D341Med (cell line): ENCODE measurements around the gene NPW.

ENCODE experiments used
- DNase-seq: peaks from one replicate; pipeline ENCODE4 v3.0.0; 2012; ENCODE audit warnings: low spot score

Gene NPW

GRCh38 chr16:2036200-2036966 lies 16.8 kb downstream of the NPW start:
- DNase-seq = no peak

- no peak for DNase-seq
Measured at GRCh38 chr16:2037115-2037514, 17.5 kb downstream of the NPW start.

DNA sequence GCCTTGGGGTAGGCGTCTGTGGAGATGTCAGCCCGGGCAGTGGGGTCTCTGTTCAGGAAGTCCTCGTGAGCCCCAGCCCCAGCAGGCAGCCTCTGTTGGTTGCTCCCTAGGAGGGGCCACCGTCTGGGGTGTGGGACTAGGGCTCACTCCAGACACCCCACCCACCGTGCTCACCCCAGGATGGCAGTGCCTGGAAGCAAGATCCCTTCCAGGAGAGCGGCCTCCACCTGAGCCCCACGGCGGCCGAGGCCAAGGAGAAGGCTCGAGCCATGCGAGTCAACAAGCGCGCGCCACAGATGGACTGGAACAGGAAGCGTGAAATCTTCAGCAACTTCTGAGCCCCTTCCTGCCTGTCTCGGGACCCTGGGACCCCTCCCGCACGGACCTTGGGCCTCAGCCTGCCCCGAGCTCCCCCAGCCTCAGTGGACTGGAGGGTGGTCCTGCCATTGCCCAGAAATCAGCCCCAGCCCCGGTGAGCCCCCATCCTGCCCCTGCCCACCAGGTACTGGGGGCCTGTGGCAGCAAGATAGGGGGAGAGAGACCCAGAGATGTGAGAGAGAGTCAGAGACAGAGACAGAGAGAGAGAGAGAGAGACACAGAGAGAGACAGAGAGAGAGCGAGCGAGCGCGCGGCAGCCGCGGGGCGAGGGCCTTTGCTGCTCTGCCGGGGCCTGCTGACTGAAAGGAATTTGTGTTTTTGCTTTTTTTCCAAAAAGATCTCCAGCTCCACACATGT lies 18.2 kb downstream of the NPW start:
- no peak for DNase-seq

GRCh38 chr16:2038382-2039231 lies 19.0 kb downstream of the NPW start:
- DNase-seq = no peak

GRCh38 chr16:2039274-2040031 lies 19.9 kb downstream of the NPW start:
- no peak for DNase-seq

GRCh38 chr16:2040041-2040786 lies 20.6 kb downstream of the NPW start:
- DNase-seq = no peak

DNA sequence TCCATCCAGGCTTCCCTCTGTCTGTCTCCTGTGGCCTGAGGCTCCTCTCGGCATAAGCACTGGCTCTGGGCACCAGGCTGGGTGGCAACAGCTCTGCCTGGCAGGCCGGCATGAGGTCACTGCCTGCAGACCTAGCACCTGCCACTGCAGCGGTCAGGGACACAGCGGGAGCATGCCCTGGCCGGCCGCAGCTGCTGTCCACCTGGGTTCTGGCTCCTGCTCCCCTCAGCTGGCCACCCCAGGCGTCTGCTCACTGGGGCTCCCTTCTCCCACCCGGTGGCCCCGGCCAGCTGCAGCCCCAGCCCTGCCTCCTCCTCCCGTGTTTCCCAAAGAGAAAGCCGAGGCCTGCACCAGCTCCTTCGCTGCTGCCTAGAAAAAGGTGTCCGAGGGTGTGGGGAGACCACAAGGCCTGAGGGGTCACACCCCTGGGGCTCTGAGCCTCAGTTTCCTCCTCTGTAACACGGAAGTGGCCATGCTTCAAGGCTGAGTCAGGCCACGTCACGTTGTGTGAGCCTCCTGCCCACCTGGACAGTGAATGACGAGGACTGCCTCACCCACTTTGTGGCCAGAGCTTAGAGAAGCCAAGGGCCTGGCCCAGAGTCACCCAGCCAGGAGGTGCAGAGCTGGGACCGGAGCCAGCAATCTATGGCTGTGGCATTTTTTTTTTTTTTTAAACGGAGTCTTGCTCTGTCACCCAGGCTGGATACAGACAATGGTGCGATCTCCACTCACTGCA lies 21.4 kb downstream of the NPW start:
- no peak for DNase-seq

- no peak for DNase-seq
Measured at GRCh38 chr16:2042171-2042985, 22.8 kb downstream of the NPW start.

DNA sequence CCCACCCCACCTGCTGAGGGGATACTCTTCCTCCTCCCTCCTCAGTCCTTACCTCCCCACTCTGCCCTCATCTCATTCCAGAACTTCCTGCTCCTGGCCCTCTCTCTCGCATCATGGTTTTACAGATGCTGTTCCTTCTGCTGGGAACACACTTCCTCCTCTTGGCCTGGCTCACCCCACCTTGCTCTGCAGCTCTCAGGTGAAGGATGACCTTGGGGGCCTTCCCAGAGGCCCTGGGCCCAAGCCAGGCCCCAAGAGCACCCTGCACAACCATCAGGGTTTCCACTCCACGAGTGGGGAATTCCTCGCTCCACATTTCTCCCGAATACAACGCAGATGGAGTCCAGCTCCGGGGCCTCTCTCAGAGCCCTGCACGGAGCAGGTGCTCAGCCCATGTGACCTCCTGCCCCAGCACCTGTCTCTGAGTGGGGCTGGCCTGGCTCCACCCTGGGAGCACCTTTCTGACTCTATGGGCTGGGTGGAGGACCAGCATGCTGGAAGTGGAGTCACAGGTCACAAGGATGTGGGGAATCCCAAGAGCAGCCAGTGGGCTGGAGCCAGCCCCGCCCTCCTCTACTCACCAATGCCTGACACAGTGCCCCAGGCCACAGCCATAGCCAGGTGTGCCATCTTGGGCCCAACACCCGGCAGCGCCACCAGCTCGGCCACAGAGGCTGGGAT lies 23.5 kb downstream of the NPW start:
- DNase-seq = no peak

DNA sequence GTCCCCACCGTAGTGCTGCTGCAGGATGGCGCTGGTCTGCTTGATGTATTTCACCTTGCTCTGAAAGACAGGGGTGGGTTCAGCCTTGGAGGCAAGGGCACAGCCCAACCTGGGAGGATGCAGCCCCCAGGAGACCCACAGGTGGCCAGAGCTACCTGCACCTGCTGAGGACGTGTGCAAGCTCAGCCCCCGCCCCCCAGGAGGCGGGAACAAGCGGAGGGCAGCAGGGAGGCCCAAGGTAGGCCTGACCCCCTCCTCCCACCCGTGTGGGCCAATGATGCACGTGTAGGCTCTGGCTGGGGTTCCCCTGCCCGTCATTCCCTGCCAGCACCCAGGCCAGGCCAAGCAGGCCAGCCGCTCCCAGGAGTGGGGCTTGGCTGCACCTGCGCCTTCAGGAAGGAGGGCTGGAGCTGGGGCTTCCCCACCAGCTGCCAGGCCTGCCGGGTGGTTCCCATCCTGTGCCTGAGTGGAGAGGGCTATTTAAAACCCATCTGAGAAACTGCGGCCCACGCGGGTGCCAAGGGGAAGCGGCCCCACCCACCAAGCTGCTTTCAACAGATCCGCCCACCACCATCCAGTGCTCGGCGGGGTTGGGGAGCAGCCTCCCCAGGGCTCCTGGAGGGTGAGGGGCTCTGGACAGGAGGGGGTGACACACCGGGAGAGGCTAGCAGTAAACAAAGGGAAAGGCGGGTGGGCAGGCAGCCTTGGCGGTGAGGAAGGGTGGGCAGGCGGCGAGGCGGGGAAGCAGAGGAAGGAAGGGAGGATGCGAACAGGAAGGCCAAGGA lies 24.3 kb downstream of the NPW start:
- no peak for DNase-seq

GRCh38 chr16:2044541-2044940 lies 25.0 kb downstream of the NPW start:
- DNase-seq = no peak

DNA sequence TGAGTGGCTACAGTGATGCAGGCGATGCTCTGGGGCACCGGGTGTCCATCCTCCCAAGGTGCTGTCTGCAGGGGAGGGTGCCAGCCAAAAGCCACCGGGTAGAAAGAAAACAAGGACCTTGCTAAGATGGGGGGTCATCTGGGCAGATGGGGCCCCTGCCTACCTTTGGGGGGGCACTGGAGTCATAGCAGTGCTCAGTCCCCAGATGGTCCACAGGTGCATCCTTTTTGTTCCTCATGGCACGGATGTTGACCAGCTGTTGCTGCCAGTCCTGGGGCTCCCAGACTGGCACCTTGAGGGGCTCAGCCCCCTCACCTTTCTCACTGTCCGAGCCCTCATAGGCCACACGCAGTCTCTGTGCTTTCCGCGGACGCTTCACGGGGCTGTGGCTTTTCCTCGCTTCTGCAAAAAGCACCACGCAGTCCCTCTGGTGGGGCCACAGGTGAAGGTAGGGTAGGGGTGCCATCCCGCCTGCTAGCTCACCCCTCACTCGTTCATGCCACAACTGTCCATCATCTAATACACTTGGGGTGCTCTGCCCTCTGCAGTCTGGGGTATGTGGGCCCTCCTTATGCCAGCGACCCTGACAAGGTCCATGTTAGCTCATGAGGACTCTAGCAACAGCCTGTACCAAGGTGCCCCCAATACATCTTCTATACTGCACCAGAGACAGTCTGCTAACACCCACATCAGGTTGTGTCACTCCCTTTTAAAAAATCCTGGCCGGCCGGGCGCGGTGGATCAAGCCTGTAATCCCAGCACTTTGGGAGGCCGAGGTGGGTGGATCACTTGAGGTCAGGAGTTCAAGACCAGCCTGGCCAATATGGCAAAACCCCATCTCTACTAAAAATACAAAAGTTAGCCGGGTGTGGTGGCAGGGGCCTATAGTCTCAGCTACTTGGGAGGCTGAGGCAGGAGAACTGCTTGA lies 26.6 kb downstream of the NPW start:
- DNase-seq = no peak

DNA sequence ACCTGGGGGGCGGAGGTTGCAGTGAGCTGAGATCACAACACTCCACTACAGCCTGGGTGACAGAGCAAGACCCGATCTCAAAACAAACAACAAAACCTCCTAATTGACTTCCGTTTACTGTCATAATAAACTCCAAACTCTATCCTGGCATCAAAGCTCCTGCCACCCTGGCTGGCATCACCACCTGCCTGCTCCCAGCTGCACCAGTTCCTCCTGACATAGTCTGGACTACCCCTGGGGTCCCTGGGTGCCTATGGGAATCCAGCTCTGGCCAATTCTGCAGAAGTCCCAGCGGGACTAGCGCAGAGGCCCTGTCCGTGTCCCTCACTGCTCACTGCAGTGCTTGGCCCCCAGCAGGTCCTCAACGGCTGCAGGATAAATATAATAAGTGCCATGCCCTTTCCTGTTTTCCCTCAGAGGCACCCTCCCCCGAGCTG lies 27.3 kb downstream of the NPW start:
- no peak for DNase-seq

DNA sequence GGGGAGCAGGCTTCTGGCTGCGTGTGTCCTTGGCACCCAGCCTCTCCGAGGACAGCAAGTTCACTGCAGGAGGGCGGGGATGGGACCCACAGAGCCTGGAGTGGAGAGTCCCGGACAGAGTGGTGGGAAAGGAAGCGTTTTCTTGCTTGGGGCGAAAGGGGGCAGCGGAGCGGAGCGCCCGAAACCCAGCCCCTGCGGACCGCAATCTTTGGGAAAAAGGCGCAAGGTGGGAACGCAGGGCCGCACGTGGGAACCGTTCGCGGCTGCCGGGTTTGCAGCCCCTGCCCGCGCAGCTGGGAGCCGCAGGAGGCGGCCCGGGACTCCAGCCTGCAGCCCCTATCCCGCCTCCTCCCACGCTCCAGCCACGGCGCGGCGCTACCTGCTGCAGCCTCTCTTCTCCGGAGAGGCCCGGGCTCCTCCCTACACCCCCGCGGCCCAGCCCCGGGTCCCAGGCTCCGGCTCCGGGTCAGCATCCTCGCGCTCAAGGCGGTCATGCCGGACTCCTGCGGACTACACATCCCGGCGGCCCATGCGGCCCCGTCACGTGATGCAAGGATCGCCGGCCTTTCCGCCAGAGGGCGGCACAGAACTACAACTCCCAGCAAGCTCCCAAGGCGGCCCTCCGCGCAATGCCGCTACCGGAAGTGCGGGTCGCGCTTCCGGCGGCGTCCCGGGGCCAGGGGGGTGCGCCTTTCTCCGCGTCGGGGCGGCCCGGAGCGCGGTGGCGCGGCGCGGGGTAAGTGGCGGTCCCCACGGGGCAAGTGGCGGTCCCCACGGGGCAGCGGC lies 27.9 kb downstream of the NPW start, which contains the start of the genes NTHL1 and TSC2:
Gene NTHL1, minus strand, starts transcription at position 505 of the 786 bp plus-strand sequence. Its CDS starts 11 bp downstream, at position 494.
Gene TSC2, plus strand, starts transcription at position 656 of the 786 bp plus-strand sequence. CDS start 631 bp downstream, outside the sequence.
- peak; percentile 97 for DNase-seq

DNA sequence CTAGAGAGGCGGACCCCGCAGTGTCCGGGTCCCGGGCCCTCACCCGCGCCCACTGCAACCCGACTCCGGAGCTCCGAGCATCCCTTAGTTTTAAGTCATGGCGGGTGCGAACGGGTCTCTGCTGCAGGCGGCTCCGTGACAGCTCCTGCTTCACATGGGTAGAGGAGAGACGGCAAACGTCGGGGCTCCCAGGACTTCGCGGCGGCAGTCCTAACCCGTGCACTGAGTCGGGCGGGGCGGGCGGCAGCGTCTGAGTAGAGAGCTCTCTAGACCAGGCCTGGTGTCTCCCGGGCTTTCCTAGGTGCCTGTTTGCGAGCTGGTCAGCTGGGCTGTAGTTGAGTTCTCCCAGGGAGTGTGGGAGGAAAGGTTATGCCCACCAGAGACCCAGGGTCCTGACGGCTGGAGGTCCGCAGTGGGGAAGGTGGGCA lies 28.5 kb downstream of the NPW start:
- no peak for DNase-seq

DNA sequence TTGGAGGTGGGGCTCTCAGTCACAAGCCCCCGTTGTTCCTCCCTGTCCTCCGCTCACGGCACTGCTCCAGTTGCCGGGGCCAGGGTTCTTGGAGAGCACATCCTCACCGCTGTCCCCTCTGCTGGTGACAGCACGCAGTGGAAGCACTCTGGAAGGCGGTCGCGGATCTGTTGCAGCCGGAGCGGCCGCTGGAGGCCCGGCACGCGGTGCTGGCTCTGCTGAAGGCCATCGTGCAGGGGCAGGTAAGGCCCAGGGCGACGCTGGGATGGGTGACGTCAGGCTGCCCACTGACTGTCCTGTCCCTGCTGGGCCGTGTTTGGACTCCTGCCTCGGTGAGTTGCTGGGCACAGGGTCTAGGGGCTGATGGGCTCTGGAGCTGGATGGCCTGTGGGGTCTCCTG lies 33.6 kb downstream of the NPW start:
- DNase-seq = no peak
